CD4-positive, alpha-beta T cell (primary cell): ENCODE measurements around the gene PKP4. TPM values are rescaled to one million over a fixed set of nuclear protein-coding genes. Genes with fewer than 3 reads are reported as not detected.

ENCODE experiments used
- ATAC-seq: fragments of 200-7000 bp; cut with Tn5 transposase; one replicate; pipeline ENCODE4 v1.10.0; 2022; ENCODE audit warnings: mild to moderate bottlenecking; ENCODE audit not compliant: poor library complexity
- CTCF ChIA-PET: fragments of 350-600 bp; sonication (Branson Sonifier 250); formaldehyde crosslinking; loops from one replicate; lab custom pipeline; 2021; ENCODE audit warnings: antibody characterized with exemption, inconsistent platforms; lab: Charles Lee
- POLR2A ChIA-PET: fragments of 350-600 bp; sonication (Branson Sonifier 250); formaldehyde crosslinking; loops from one replicate; lab custom pipeline; 2021; ENCODE audit warnings: antibody characterized with exemption, inconsistent platforms; lab: Charles Lee
- DNase-seq, 14 experiments: peaks; one replicate each; pipeline ENCODE4 v3.0.0-alpha.2; 2013 to 2020; ENCODE audit warnings: mixed read lengths in 2 of 14
- H3K27ac ChIP-seq, 2 donors: one replicate each; pipeline versions ENCODE4 v1.5.1 to v1.7.0; 2013; ENCODE audit warnings: low read length in 2 of 2, low read depth in 1 of 2, mild to moderate bottlenecking in 1 of 2
- H3K27me3 ChIP-seq, 2 experiments: 1 replicate in 1 of 2; 2 replicates in 1 of 2; pipeline versions ENCODE4 v1.6.1 to v1.7.0; 2013; ENCODE audit warnings: low read length in 2 of 2, control low read depth in 1 of 2, mild to moderate bottlenecking in 1 of 2, moderate library complexity in 1 of 2; ENCODE audit not compliant: insufficient read depth in 2 of 2, control insufficient read depth in 1 of 2
- H3K36me3 ChIP-seq: one replicate; pipeline ENCODE4 v1.6.1; 2013; ENCODE audit warnings: low read length, control low read depth; ENCODE audit not compliant: insufficient read depth
- H3K4me1 ChIP-seq: one replicate; pipeline ENCODE4 v1.6.1; 2013; ENCODE audit warnings: low read length, control low read depth; ENCODE audit not compliant: insufficient read depth
- H3K4me3 ChIP-seq: one replicate; pipeline ENCODE4 v1.5.1; 2013; ENCODE audit warnings: mild to moderate bottlenecking, low read length, moderate library complexity
- H3K9me3 ChIP-seq, 2 experiments: 1 replicate in 1 of 2; 2 replicates in 1 of 2; pipeline versions ENCODE4 v1.6.1 to v1.7.0; 2013; ENCODE audit warnings: low read length in 2 of 2, mild to moderate bottlenecking in 2 of 2, control low read depth in 1 of 2, moderate library complexity in 1 of 2; ENCODE audit not compliant: control insufficient read depth in 1 of 2, insufficient read depth in 1 of 2
- H3K27ac Mint-ChIP-seq: one replicate; pipeline ENCODE4 v1.8.0; 2020; ENCODE audit warnings: mixed read lengths
- H3K27me3 Mint-ChIP-seq: one replicate; pipeline ENCODE4 v1.8.0; 2021; ENCODE audit warnings: mixed read lengths
- H3K36me3 Mint-ChIP-seq: one replicate; pipeline ENCODE4 v1.8.0; 2021; ENCODE audit warnings: low read depth, mixed read lengths
- H3K4me1 Mint-ChIP-seq: one replicate; pipeline ENCODE4 v1.8.0; 2021; ENCODE audit warnings: low read depth, mixed read lengths
- H3K4me3 Mint-ChIP-seq: one replicate; pipeline ENCODE4 v1.8.0; 2020; ENCODE audit warnings: mild to moderate bottlenecking, mixed read lengths
- H3K9me3 Mint-ChIP-seq: one replicate; pipeline ENCODE4 v1.8.0; 2020; ENCODE audit warnings: mixed read lengths
- CTCF ChIP-seq: fragments of 200-600 bp; IDR thresholded peaks from one replicate; pipeline ENCODE4 v1.8.0; 2022; ENCODE audit warnings: antibody characterized with exemption, mild to moderate bottlenecking
- intact Hi-C, 2 experiments: fragments of 100-400 bp; cut with DNase I in 1 of 2; cut with micrococcal nuclease in 1 of 2; formaldehyde crosslinking; loops; one replicate each; pipeline versions ENCODE4 v1.15.1 to v1.9.0; 2023 to 2025; cut with DNase I, micrococcal nuclease
- total RNA-seq, 174 experiments: library from RNA in 2 of 174; stranded (reverse) in 2 of 174; gene quantifications; one replicate each; pipeline ENCODE4 v1.2.3 and lab custom pipeline; 2021 to 2026

The PKP4 gene
- total RNA-seq, 2 experiments from 2014 or later = 10.8 to 14.6 TPM

GRCh38 chr2:158559252-158559651 lies 102.5 kb downstream of the PKP4 start:
- no peak overlapping the region for H3K4me3 Mint-ChIP-seq
- no peak overlapping the region for H3K27ac Mint-ChIP-seq
- no peak overlapping the region for H3K4me3 ChIP-seq
- no peak overlapping the region for H3K27ac ChIP-seq
- DNase-seq = no peak
- no peaks in the 10 kb centered on the region for H3K4me1 Mint-ChIP-seq
- POLR2A ChIA-PET = no interaction called here
- no peak for TF ChIP-seq CTCF
- ATAC-seq = no peak
- intact Hi-C loops = no loop called here
- no peaks in the 10 kb centered on the region for H3K27me3 Mint-ChIP-seq
- no peaks in the 10 kb centered on the region for H3K36me3 ChIP-seq
- no peaks in the 10 kb centered on the region for H3K27me3 ChIP-seq
- H3K9me3 ChIP-seq = no peaks in the 10 kb centered on the region
- H3K4me1 ChIP-seq = no peaks in the 10 kb centered on the region
- CTCF ChIA-PET = no interaction called here
- no peaks in the 10 kb centered on the region for H3K9me3 Mint-ChIP-seq
- H3K36me3 Mint-ChIP-seq = no peaks in the 10 kb centered on the region

- POLR2A ChIA-PET = no interaction called here
- no peak overlapping the region for H3K4me3 Mint-ChIP-seq
- Histone ChIP-seq H3K4me1 (no peaks in the 10 kb centered on the region), H3K27ac (no peak overlapping the region), H3K27me3 (no peaks in the 10 kb centered on the region), H3K36me3 (no peaks in the 10 kb centered on the region), H3K4me3 (no peak overlapping the region), H3K9me3 (no peaks in the 10 kb centered on the region)
- H3K36me3 Mint-ChIP-seq = no peaks in the 10 kb centered on the region
- DNase-seq = no peak
- H3K4me1 Mint-ChIP-seq = no peaks in the 10 kb centered on the region
- no peak for ATAC-seq
- intact Hi-C loops = no loop called here
- no peak overlapping the region for H3K27ac Mint-ChIP-seq
- H3K27me3 Mint-ChIP-seq = no peaks in the 10 kb centered on the region
- H3K9me3 Mint-ChIP-seq = no peaks in the 10 kb centered on the region
- CTCF ChIA-PET = no interaction called here
- no peak for TF ChIP-seq CTCF
Measured at GRCh38 chr2:158560259-158560658, 103.5 kb downstream of the PKP4 start.

- Mint-ChIP-seq H3K27ac (no peak overlapping the region), H3K9me3 (no peaks in the 10 kb centered on the region), H3K4me3 (no peak overlapping the region), H3K36me3 (no peaks in the 10 kb centered on the region), H3K27me3 (no peaks in the 10 kb centered on the region), H3K4me1 (no peaks in the 10 kb centered on the region)
- Histone ChIP-seq H3K9me3 (no peaks in the 10 kb centered on the region), H3K27ac (no peak overlapping the region), H3K4me1 (no peaks in the 10 kb centered on the region), H3K27me3 (no peaks in the 10 kb centered on the region), H3K4me3 (no peak overlapping the region), H3K36me3 (no peaks in the 10 kb centered on the region)
- no peak for TF ChIP-seq CTCF
- ATAC-seq = no peak
- intact Hi-C loops = no loop called here
- ChIA-PET CTCF (interaction anchor here (0.6 kb wide), 1 partner anchor 1006 kb away, joined by 3 read pairs; no protein-coding TSS in a partner anchor), POLR2A (no interaction called here)
- no peak for DNase-seq
Measured at GRCh38 chr2:158561054-158561453, 104.3 kb downstream of the PKP4 start.
